GM08714 (cell line): Measurements from ENCODE around the gene HERC5.
"Not testable (repeated sequence)": the region's sequence is repeated elsewhere in the genome, so short reads cannot be mapped to it uniquely, and the experiment has no call there.

Experiments used
- H3K4me3 ChIP-seq: fragments of 200-500 bp; sonication (Bioruptor generic); 2 replicates; pipeline ENCODE4 v1.5.1; 2014; ENCODE audit warnings: mild to moderate bottlenecking, low read length, inconsistent platforms
- ZNF274 ChIP-seq: IDR thresholded peaks from 2 replicates; pipeline ENCODE4 v1.6.1; 2012; ENCODE audit warnings: mild to moderate bottlenecking, low read depth, low read length

The HERC5 gene

GRCh38 chr4:88524171-88524570 is 67.3 kb downstream of the HERC5 start:
- H3K4me3 ChIP-seq, result peak overlapping the region; percentile 84
- no peak for TF ChIP-seq ZNF274

GRCh38 chr4:88526221-88526815 is 69.4 kb downstream of the HERC5 start:
- no peak overlapping the region for H3K4me3 ChIP-seq

DNA sequence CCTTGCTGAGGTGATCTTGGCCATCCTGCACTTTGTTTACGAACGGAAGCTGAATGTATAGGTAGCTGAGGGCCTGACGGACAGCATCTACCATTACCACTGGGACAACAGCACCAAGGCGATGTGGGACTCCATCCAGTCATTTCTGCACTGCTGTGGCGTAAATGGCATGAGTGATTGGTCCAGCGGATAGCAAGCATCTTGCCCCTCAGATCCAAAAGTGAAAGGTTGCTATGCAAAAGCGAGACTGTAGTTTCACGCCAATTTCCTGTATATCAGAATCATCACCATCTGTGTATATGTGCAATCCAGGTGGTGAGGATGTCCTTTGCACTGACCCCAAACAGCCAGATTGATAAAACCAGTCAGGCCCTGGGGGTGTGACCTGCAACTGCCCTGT is 70.9 kb downstream of the HERC5 start:
- no peak for TF ChIP-seq ZNF274
- H3K4me3 ChIP-seq, result no peak overlapping the region

More at GRCh38 chr4:88526221-88526815, 69.4 kb downstream of the HERC5 start:
- TF ChIP-seq ZNF274, result no peak

- H3K4me3 ChIP-seq, result no peak overlapping the region
- no peak for TF ChIP-seq ZNF274
These were observed 71.9 kb downstream of the HERC5 start for GRCh38 chr4:88528861-88529260.

DNA sequence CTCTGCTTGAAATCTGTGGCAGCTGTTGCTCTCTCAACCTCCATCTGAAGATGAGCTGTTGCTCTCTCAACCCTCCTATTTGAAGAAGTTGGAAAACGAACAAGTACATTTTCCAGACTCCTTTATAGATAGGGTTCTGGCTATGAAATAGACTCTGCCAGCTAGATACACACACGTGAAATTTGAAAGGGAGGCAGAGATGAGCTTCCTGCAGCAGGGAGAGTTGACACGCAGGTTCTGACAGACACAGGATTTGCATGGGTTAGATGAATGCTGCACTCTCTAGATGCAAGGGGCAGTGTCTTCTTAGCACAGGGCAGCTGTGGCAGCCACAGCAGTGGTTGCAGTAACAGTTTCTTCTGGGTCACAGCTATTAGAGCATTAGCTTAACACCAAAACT is 74.6 kb downstream of the HERC5 start:
- TF ChIP-seq ZNF274, result no peak
- no peak overlapping the region for H3K4me3 ChIP-seq

GRCh38 chr4:88533088-88533790 is 76.3 kb downstream of the HERC5 start:
- H3K4me3 ChIP-seq, result no peak overlapping the region
- TF ChIP-seq ZNF274, result no peak

DNA sequence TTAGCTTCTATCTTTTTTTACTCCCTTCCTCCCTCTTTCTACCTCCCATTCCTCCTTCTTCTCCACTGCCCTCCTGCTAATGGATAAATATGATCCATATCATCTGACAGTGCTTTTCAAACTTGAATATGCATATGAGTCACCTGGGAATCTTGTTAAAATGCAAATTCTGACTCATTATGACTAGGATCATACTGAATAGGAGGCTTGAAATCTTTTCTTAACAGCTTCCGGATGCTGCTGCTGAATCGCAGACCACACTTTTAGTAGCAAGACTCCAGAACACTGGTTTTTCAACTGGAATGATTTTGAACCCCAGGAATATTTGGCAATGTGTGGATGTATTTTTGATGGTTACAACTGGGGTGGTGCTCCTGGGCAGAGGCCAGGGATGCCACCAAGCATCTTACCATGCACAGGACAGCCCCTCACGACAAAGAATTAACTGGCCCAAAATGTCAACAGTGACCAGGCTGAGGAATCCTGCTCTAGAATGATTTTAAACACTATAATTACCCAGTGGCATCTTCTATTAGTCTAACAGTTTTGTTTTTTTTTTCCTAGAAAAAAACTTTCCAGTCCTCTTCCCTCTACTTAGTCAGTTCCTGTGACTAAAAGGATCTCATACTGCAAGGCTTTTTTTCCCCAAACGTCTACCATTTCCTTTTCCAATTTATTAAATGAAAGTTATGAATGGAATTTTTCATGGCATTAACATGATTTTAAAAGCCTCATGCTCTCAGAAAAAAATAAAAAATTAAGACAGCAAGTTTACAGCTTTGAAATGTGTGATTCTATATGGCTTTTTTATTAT is 77.2 kb downstream of the HERC5 start:
- no peak overlapping the region for H3K4me3 ChIP-seq
- no peak for TF ChIP-seq ZNF274

DNA sequence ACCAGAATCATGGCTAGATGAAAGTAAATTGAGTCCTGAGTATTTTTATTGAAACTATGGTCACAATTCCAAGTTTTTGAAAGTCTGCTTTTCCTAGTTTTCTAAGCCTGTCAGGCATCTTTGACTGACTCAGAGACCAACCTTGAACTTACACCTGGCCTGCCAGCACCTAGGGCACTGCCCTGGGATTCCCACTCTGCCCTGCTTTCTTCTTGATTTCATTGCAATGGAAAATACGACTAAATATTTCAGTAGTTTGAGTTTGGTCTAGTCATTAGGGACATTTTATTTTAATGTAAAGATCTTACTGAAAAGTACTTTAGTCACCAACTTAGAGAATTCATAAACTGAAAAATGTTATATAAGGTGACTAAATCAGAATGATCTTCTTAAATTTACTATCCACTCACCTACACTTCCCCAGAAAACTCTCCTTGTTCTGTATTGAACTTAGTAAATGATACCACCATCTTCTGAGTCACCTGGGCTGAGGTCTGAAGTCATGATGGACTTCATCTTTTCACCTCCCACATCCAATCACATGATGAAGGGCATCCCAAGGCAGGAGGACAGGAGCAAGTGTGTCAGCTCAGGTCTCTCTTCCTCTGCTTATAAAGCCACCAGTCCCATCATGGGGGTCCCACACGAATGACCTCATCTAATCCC is 78.3 kb downstream of the HERC5 start:
- no peak for TF ChIP-seq ZNF274

GRCh38 chr4:88537709-88538108 is 80.8 kb downstream of the HERC5 start:
- TF ChIP-seq ZNF274, result no peak
- no peak overlapping the region for H3K4me3 ChIP-seq

More for the DNA sequence above, 78.3 kb downstream of the HERC5 start:
- H3K4me3 ChIP-seq, result no peak overlapping the region

GRCh38 chr4:88539322-88540068 is 82.6 kb downstream of the HERC5 start:
- not testable (repeated sequence) for H3K4me3 ChIP-seq

- no peak overlapping the region for H3K4me3 ChIP-seq
- TF ChIP-seq ZNF274, result no peak
These were observed 92.9 kb downstream of the HERC5 start for GRCh38 chr4:88549815-88550214.
